Muscle layer of colon (tissue), 2 donors: Measurements from ENCODE around the gene TICAM2.

Experiments
- H3K27ac ChIP-seq: one replicate; pipeline ENCODE4 v1.7.0; 2013; ENCODE audit warnings: low read depth, mild to moderate bottlenecking, low read length, moderate library complexity
- H3K27me3 ChIP-seq, 2 donors: one replicate each; pipeline ENCODE4 v1.7.0; 2013; ENCODE audit warnings: low read length in 2 of 2, mild to moderate bottlenecking in 2 of 2; ENCODE audit not compliant: insufficient read depth in 2 of 2, control insufficient read depth in 1 of 2
- H3K36me3 ChIP-seq: one replicate; pipeline ENCODE4 v1.7.0; 2013; ENCODE audit warnings: mild to moderate bottlenecking, low read length; ENCODE audit not compliant: insufficient read depth
- H3K4me1 ChIP-seq: one replicate; pipeline ENCODE4 v1.7.0; 2013; ENCODE audit warnings: mild to moderate bottlenecking, low read length; ENCODE audit not compliant: insufficient read depth
- H3K4me3 ChIP-seq, 2 donors: one replicate each; pipeline ENCODE4 v1.7.0; 2013; ENCODE audit warnings: low read length in 2 of 2, low read depth in 1 of 2, mild to moderate bottlenecking in 1 of 2, moderate library complexity in 1 of 2
- H3K9ac ChIP-seq: one replicate; pipeline ENCODE4 v1.7.0; 2013; ENCODE audit warnings: low read length
- H3K9me3 ChIP-seq: one replicate; pipeline ENCODE4 v1.7.0; 2013; ENCODE audit warnings: mild to moderate bottlenecking, low read length
- donor health status: abdominal sarcoma.
- donor health status: Adenocarcinoma of cecum.

TICAM2 gene

DNA sequence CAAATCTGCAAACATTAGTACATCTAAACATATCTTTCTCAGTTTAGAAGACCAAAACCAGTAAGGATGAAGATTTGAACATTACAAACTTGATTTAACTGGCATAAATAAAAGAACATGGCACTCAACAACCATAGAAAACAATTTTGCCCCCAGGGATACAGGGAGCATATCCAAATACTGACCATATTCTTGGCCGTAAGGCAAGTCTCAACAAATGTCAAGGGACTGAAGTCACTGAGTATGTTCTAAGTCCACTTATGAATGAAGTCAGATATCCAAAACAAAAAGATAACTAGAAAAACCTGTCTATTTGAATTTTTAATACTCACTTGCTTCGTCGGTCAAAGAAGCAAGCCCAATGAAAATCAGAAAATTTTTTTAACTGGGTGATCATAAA is 71.9 kb downstream of the TICAM2 start:
- Histone ChIP-seq H3K4me3 (no peak overlapping the region), H3K4me1 (peaks cover 57% of the 10 kb centered on the region), H3K27me3 (no peaks in the 10 kb centered on the region), H3K9ac (no peak overlapping the region), H3K27ac (no peak overlapping the region), H3K36me3 (peaks cover 4% of the 10 kb centered on the region), H3K9me3 (no peaks in the 10 kb centered on the region)
